Smooth muscle cell of the pulmonary artery (primary cell): ENCODE data around the gene TAS2R9. TPM values are rescaled to one million over a fixed set of nuclear protein-coding genes. Genes with fewer than 3 reads are reported as not detected.

ENCODE experiments used
- total RNA-seq: library from RNA; depleted of rRNA; stranded (reverse); fragments of >200 nt; gene quantifications from 2 replicates; pipeline ENCODE4 v1.2.3, GENCODE V29; 2014

TAS2R9 gene, protein sequence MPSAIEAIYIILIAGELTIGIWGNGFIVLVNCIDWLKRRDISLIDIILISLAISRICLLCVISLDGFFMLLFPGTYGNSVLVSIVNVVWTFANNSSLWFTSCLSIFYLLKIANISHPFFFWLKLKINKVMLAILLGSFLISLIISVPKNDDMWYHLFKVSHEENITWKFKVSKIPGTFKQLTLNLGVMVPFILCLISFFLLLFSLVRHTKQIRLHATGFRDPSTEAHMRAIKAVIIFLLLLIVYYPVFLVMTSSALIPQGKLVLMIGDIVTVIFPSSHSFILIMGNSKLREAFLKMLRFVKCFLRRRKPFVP
- total RNA-seq = not detected in 2 replicates

DNA sequence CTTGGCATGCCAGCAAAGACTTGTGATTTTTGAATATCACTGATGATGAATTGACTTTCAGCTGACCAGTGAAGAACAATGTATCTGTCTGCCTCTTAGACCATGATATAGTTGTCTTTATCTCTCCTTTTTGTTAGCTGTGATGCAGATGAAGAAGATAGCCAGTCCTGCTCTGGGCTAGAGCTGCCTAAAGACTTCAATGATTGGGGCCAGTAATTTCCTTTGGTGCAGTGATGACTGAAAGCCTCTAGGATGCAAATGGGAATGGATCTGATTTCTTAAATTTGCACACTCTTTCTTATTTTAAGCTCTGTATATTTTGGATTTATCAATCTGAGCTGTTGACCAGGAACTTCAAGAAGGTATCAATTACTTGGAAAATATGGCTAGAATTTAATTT is at the start of gene TAS2R9:
TSS of gene TAS2R9 (minus strand) at position 101 of the 400 bp plus-strand sequence. CDS start at position 8, 93 bp downstream.

GRCh38 chr12:10849425-10849878 is 39.5 kb upstream of the TAS2R9 start, which contains the start of gene PRR4:
Gene PRR4, minus strand, starts transcription at chr12:10849475. Its CDS starts 38 bp downstream, at chr12:10849437.

GRCh38 chr12:10826258-10826657 is 16.3 kb upstream of the TAS2R9 start, which contains the start of gene TAS2R10:
Gene TAS2R10, minus strand, starts transcription at chr12:10826358. Its CDS starts 89 bp downstream, at chr12:10826269.

DNA sequence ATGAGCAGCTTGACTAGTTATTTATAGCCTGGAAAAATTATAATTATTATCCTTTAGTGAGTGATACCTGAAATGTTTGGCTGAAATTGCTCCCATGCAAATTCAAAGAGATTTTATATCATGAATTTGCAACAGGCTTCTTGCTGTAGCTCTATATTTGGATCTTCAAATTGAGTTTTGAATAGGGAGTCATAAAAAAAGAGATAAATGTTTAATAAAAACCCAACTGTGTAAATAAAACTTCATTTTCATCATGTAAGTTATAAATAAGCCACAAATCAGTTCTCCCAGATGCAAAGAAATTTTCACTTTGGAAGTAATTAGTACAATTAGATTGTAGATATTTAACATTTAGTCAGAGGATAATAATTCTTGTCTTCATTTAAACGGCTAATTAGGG is 2.8 kb downstream of the TAS2R9 start, which contains the start of gene TAS2R8:
TSS of gene TAS2R8 (minus strand) at position 101 of the 400 bp plus-strand sequence. CDS start 306 bp downstream, outside the sequence.

GRCh38 chr12:10802587-10802986 is 7.4 kb downstream of the TAS2R9 start, which contains the start of gene TAS2R7:
Gene TAS2R7, minus strand, starts transcription at chr12:10802627. Its CDS starts 57 bp downstream, at chr12:10802570.

Other genes starting within 250 kb of the TAS2R9 start
- 18.1 and 20.1 TPM in 2 replicates for gene MAGOHB, start 196.6 kb downstream of the TAS2R9 start, total RNA-seq
- gene STYK1, start 136.1 kb downstream of the TAS2R9 start, total RNA-seq = 0.53 and 2.3 TPM in 2 replicates
- gene YBX3, start 86.8 kb downstream of the TAS2R9 start, total RNA-seq = 116 and 139 TPM in 2 replicates
- gene TAS2R7, start 7.5 kb downstream of the TAS2R9 start, total RNA-seq = not detected in 2 replicates
- not detected in 2 replicates for gene TAS2R8, start 2.9 kb downstream of the TAS2R9 start, total RNA-seq
- 0.83 and 1.2 TPM in 2 replicates for gene TAS2R10, start 16.2 kb upstream of the TAS2R9 start, total RNA-seq
- gene PRR4, start 39.3 kb upstream of the TAS2R9 start, total RNA-seq = 0.73 and 1.2 TPM in 2 replicates
- 10.6 and 16.2 TPM in 2 replicates for gene PRH1, start 74.1 kb upstream of the TAS2R9 start, total RNA-seq
- gene TAS2R13, start 99.4 kb upstream of the TAS2R9 start, total RNA-seq = 1.8 and 2.4 TPM in 2 replicates
- not detected in 2 replicates for gene PRH2, start 119.1 kb upstream of the TAS2R9 start, total RNA-seq
- 2.6 and 4.3 TPM in 2 replicates for gene TAS2R14, start 129.1 kb upstream of the TAS2R9 start, total RNA-seq
- 2.9 and 6.5 TPM in 2 replicates for gene TAS2R50, start 176.7 kb upstream of the TAS2R9 start, total RNA-seq
- 3.8 and 7.2 TPM in 2 replicates for gene TAS2R20, start 188.1 kb upstream of the TAS2R9 start, total RNA-seq
- gene TAS2R19, start 212.5 kb upstream of the TAS2R9 start, total RNA-seq = 5.1 and 9.1 TPM in 2 replicates
- gene TAS2R31, start 221.2 kb upstream of the TAS2R9 start, total RNA-seq = 3.7 and 6.7 TPM in 2 replicates